HG02943 (cell line): ENCODE results near the gene FGFBP3.
"Not testable (repeated sequence)": the region's sequence is repeated elsewhere in the genome, so short reads cannot be mapped to it uniquely, and the experiment has no call there.

Source experiments
- ATAC-seq: cut with Tn5 transposase; IDR thresholded peaks from one replicate; pipeline ENCODE4 v1.9.1; 2021; ENCODE audit warnings: mild to moderate bottlenecking, low read depth, moderate library complexity; ENCODE audit not compliant: unreplicated experiment

The FGFBP3 gene

DNA sequence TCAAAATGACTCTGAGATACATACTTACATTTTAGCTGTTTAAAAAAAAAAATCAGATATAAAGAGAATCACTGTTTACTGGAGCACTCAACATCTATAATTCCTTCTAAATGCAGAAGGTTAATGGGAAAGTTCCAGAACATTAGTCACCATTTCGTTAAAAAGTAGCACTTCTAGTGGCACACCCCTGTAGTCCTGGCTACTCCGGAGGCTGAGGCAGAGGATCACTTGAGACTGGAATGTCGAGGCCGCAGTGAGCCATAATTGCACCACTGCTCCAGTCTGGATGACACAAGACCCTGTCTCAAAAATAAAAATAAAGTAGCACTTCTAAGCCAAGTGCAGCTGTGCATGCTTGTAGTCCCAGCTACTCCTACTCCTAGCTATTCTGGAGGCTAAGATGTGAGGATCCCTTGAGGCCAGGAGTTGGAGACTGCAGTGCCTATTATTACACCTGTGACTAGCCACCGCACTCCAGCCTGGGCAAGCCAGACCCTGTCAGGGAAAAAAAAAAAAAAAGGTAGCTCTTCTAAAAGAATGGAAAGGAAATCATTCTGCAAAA lies 2.2 kb downstream of the FGFBP3 start:
- ATAC-seq = no peak

GRCh38 chr10:91901784-91902677 lies 7.3 kb downstream of the FGFBP3 start:
- no peak for ATAC-seq

GRCh38 chr10:91897421-91897820 lies 11.9 kb downstream of the FGFBP3 start:
- ATAC-seq = no peak

DNA sequence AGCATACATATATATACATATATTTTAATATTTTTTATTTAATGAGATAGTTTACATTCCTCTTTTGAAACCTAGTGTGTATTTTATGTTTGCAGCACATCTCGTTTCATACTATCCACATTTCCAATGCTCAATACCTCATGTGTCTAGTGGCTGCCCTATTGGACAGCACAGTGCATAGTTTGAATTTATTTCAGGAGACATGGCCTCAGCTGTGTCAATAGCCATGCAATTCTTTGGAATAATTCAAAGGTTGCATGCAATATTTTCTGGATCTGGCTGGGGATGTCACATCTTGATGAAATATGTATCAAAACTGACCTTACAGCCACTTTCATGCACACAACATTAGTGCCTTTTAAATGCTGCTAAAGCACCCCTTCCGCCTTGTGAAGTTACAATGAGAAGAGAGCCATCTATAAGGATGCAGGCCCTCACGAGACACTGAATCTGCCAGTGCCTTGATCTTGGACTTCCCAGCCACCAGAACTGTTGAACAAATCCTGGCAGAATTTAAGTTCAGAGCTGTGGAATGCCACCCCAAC lies 13.0 kb downstream of the FGFBP3 start:
- no peak for ATAC-seq

DNA sequence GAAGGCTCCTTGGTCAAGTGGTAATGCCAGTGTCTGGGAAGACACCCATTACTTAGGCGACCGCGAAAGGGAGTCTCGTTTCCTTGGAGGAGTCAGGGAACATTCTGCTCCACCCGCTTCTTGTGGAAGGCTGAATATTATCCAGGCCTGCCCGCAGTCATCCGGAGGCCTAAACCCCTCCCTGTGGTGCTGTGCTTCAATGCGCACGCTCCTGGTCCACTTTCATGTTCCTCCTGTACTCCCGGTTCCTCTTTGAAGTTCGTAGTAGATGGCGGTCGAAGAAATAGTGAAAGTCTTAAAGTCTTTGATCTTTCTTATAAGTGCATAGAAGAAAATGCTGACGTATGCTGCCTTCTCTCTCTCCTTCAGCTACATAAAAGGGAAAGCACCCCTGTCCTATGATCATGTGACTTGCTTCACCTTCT lies 15.0 kb downstream of the FGFBP3 start:
- ATAC-seq = not testable (repeated sequence)

- no peak for ATAC-seq
These were observed 16.2 kb downstream of the FGFBP3 start for GRCh38 chr10:91893051-91893450.

DNA sequence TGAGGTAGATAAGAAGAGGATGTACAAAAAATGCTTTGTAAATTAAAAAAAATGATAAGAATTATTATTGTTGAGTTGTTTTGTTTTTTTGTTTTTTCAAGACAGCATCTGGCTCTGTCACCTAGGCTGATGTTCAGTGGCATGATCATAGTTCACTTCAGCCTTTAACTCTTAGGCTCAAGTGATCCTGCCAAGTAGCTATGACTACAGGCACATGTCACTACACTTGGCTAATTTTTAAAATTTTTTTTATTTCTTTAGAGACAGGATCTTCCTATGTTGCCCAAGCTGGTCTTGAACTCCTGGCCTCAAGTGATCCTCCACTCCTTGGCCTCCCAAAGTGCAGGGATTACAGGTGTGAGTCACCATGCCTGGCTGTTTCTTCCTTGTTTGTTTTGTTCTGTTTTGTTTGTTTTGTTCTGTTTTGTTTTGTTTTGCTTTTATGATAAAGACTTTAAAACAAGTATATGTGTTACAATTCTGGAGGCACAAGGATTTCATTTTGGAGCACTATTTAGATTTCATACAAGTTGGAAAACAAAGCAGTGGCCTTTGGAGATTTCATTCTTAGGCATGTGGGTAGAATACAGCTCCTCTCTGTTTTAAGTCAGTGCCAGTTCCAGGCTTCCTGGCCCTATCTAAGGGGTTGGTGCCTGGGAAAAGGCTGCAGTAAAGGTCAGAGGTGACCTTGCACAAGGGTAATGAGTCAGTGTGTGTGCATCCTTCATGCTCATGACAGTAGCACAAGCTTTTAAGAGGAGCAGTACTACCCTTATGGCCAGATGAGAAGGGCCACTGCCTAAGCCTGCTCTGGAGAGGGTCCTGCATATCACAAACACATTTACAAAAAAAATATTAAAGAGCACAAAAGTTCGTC lies 17.9 kb downstream of the FGFBP3 start:
- no peak for ATAC-seq

DNA sequence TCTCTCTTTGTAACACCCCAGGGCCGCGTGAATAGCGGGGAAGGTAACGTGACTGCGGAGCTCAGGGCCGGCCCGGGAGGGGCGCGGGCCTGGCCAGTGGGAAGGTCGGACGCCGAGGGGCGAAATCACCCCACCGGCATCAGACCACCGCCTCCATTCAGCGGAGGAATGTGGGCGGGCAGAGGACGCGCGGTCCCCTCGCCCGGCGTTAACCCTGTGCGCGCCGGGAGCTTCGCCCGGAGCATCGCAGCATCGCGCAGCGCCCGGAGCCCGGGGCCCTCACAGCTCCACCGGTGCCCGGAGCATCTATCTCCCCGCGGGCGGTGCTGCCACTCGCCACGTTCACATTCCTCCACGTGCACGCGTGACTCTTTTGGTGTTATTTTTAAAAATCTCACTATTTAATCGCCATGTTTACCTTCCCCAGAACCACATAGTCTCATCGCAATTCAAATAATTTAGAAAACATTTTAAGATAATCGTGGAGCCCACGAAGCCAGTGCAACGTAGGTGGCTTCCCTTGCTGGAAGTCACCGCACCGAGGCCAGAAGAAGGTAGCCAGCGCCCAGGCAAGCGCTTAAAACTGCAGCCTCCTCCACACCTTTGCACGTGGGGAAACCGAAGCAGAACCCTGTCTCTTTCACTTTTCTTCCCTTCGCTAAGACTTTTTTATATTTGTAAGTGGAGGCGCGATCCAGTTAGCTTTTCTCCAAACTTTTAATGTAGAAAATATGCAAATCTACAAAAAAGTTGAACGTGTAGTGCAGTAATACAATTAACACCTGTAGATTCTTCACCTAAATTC lies 21.8 kb downstream of the FGFBP3 start:
- no peak for ATAC-seq

DNA sequence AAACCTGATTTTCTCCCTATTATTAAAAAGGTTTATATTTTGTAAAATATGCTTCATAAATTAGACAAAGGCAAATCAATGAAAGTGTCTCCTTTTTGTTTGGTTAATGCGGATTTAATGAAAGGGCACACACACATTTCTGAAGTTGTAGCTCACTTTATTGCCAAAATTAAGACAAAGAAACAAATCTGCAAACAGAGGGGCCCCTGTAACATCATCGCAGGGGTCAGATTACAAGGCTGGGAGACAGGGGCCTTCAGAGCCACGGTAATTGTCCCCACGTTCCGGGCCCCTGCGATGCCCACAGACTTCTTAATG lies 22.4 kb downstream of the FGFBP3 start:
- ATAC-seq = no peak

DNA sequence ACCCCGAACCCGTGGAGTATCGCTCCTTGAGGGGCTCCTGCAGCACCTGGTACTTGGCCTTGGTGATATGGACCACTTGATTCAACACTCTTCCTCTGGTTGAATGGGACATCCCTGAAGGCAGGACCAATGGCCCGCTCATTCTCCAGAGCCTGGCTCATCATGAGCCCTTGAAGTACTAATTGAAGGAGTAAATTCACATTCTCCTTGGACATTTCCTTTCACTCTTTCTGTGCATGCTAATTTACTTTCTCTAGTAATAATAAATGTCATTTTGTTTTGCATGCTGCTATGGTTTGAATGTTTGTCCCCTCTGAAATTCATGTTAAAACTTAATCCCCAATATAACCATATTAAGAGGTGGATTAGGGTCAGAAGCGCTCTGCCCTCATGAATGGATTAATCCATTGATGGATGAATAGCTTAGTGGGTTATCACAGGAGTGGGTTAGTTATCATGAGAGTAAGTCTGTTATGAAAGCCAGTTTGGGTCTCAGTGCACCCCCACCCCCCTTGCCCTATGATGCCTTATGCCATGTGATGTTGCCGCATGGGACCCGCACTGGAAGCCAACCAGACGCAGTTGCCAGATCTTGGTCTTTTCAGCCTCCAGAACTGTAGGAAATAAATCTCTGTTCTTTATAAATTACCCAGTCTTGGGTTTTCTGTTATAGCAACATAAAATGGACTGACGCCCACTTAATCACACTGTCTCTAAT lies 23.8 kb downstream of the FGFBP3 start:
- ATAC-seq = no peak

- no peak for ATAC-seq
These were observed 24.8 kb downstream of the FGFBP3 start for GRCh38 chr10:91884536-91884935.

GRCh38 chr10:91883549-91884444 lies 25.5 kb downstream of the FGFBP3 start:
- no peak for ATAC-seq

GRCh38 chr10:91880310-91880709 lies 29.0 kb downstream of the FGFBP3 start:
- no peak for ATAC-seq

DNA sequence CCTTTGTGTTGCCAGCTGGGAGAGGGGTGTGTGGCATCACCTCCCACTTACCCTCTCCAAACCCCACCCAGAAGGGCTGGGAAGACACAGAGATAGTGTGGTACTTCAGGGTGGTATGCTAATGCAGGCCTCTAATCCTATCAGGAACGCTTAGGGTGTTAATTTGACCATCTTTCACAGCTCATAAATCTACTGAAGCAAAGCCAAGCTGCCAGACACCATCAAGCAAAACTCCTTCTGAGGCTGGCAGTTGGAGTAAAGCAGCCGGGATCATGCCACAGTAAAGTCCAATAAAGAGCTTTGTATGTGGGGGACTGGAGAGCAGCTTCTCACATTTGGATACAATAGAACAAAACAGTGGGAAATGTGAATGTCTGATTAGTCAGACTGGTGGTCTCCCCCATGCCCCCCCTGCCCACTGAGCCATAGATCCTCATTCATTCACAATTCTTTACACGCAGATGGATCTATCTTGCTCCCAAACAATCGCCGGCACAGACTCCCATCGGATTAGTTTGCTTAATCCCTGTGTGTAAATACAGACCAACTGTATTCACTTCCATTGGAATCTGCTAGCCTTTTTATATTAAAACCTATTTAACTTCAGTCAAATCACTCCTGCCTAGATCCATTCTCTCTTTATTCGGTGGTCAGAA lies 29.6 kb downstream of the FGFBP3 start:
- no peak for ATAC-seq

GRCh38 chr10:91875779-91876178 lies 33.5 kb downstream of the FGFBP3 start:
- no peak for ATAC-seq

- ATAC-seq = no peak
These were observed 34.1 kb downstream of the FGFBP3 start for GRCh38 chr10:91875156-91875555.

DNA sequence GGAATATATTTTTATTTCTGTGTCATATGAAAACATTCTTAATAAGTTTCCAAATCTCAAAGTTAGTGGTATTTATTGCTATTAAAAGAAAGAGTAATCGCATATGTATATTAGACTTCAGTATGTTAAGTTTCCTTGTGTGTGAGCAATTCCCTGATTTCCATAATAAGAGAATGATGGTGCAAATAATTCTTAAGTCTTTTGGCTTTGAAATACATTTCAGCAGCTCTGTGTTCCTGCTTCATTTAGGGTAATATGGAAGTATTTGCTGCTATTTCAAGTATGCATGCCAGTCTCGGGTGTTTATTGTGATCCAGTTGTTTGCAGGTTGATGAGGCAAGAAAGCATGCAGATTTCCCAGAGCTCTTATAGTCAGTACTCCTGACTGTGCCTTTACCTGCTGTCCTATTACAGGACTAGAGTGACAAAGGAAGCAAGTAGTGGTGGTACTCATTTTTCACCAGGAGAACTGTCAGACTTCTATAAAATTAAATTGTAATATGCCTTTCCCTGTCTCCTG lies 43.7 kb downstream of the FGFBP3 start:
- no peak for ATAC-seq

DNA sequence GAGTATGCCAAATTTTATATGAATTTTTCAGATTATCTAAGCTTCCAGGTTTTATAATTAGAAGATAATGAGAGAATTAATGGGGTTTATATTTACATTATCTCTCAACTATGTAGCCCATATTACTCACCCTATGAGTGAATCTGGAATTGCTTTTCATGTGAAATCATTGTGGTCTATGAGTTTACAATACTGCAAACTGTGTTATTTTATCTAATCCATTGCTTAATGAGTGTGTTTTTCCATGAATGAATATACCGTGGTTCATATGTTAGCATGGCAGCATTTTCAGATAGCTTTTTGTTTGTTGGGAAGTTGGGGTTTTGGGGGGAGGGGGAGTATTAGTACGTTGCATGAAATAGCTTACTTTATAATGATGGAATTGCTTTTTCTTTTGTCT lies 44.5 kb downstream of the FGFBP3 start:
- ATAC-seq = no peak
